ENCODE measurements around the gene VTI1A. TPM values are rescaled to one million over a fixed set of nuclear protein-coding genes. Genes with fewer than 3 reads are reported as not detected.

Gene VTI1A
- polyA plus RNA-seq, 1 of the 3 experiments (the other 2 are of a cell fraction) = 8.3 TPM

DNA sequence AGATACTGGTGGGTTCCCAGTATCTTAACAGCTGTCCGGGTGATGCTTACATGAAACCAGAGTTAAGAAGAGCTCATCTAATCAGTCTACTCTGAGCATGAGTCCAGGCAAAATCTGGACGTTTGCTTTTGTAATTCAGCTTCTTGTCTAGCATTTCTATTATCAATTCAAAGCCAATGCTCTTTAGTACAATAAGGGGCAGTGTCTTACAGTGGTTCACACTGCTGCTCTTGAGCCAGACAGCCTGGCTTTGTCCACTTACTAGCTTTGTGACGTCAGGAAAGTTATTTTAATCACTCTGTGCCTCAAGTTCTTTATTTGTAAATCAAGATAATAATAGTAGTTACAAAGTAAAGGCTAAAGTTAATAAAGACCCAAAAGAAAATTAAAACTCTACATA lies 275.7 kb downstream of the VTI1A start:
- no peak overlapping the region for H3K4me3 ChIP-seq (ENCODE audit: low read depth in 2 of 2, low read length in 1 of 2)
- DNase-seq = no peak
- H3K36me3 ChIP-seq (replicated peaks in 1 of 2; ENCODE audit: control insufficient read depth in 1 of 2, insufficient read depth in 2 of 2, low read length in 1 of 2) = peaks cover 0 to 4% of the 10 kb centered on the region in 2 experiments
- H2AFZ ChIP-seq (ENCODE audit: low read depth) = no peak overlapping the region
- POLR2A ChIA-PET = no interaction called here
- H3K27me3 ChIP-seq (ENCODE audit: insufficient read depth) = no peaks in the 10 kb centered on the region
- no peak overlapping the region for H3K27ac ChIP-seq (ENCODE audit: low read depth in 2 of 2, low read length in 1 of 2)
- no peaks in the 10 kb centered on the region for H3K79me2 ChIP-seq (ENCODE audit: insufficient read depth)
- H3K4me2 ChIP-seq = no peak overlapping the region
- H3K4me1 ChIP-seq (ENCODE audit: control insufficient read depth in 1 of 2, insufficient read depth in 2 of 2, low read depth in 1 of 2, low read length in 1 of 2) = peaks cover 0 to 5% of the 10 kb centered on the region in 2 experiments; a peak in 2 of 4 replicates
- no peak for TF ChIP-seq RXRA (IDR thresholded peaks at IDR 0.05; ENCODE audit: borderline replicate concordance, low read depth)
- H3K9me2 ChIP-seq = no peaks in the 10 kb centered on the region
- H4K20me1 ChIP-seq (ENCODE audit: insufficient read depth) = no peaks in the 10 kb centered on the region
- no peak overlapping the region for H3K9ac ChIP-seq
- CTCF ChIA-PET = interaction anchor here (1.1 to 1.4 kb wide), 2 partner anchors 25 to 41 kb away, joined by 3 read pairs; no protein-coding TSS in a partner anchor
- no peaks in the 10 kb centered on the region for H3K9me3 ChIP-seq
- WGBS (ENCODE audit: low lambda C conversion rate) = 83% methylated on average over 3 of the region's 3 CpGs
- no peaks in the 10 kb centered on the region for H3F3A ChIP-seq (replicated peaks; ENCODE audit: insufficient read depth)

DNA sequence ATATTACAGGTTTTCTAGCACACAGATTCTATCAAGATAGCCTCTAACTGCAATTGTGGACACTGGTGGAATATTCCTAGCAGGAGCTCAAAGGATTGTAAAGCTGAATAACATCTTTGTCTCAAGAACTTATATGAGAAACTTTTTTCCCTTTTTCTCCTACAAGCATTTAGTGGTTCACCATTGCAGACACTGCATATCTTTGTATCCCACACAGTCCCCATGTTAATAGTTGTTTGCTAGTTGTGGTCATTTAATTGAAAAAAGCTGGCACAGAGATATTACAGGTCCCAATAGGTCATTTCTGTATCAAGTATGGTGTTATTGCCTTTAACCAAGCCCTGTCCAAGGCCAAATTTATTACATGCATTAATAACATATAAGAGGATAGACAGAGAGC lies 276.9 kb downstream of the VTI1A start:
- POLR2A ChIA-PET = no interaction called here
- Histone ChIP-seq H3K79me2 (ENCODE audit: insufficient read depth) (no peaks in the 10 kb centered on the region), H4K20me1 (ENCODE audit: insufficient read depth) (no peaks in the 10 kb centered on the region), H3K9me2 (no peaks in the 10 kb centered on the region), H3K9me3 (no peaks in the 10 kb centered on the region), H3K27ac (ENCODE audit: low read depth in 2 of 2, low read length in 1 of 2) (no peak overlapping the region), H3K9ac (no peak overlapping the region), H3K4me3 (ENCODE audit: low read depth in 2 of 2, low read length in 1 of 2) (no peak overlapping the region), H3K36me3 (replicated peaks in 1 of 2; ENCODE audit: control insufficient read depth in 1 of 2, insufficient read depth in 2 of 2, low read length in 1 of 2) (peaks cover 0 to 4% of the 10 kb centered on the region in 2 experiments), H3K27me3 (ENCODE audit: insufficient read depth) (no peaks in the 10 kb centered on the region), H3K4me2 (no peak overlapping the region), H3K4me1 (ENCODE audit: control insufficient read depth in 1 of 2, insufficient read depth in 2 of 2, low read depth in 1 of 2, low read length in 1 of 2) (peaks cover 0 to 5% of the 10 kb centered on the region in 2 experiments; a peak in 2 of 4 replicates), H3F3A (replicated peaks; ENCODE audit: insufficient read depth) (no peaks in the 10 kb centered on the region), H2AFZ (ENCODE audit: low read depth) (no peak overlapping the region)
- CTCF ChIA-PET = interaction anchor here (1.2 kb wide), 1 partner anchor 376 kb away, joined by 3 read pairs; no protein-coding TSS in a partner anchor
- no peak for TF ChIP-seq TAF1 (IDR thresholded peaks at IDR 0.05; ENCODE audit: borderline replicate concordance, low read depth, low read length)
- TF ChIP-seq TEAD4 (IDR thresholded peaks at IDR 0.05; ENCODE audit: borderline replicate concordance, insufficient read depth) = no peak
- TF ChIP-seq MXI1 (IDR thresholded peaks at IDR 0.05; ENCODE audit: low read depth, low read length) = no peak
- no peak for TF ChIP-seq EZH2phosphoT487 (IDR thresholded peaks at IDR 0.05; ENCODE audit: borderline replicate concordance, low read depth)
- TF ChIP-seq FOXJ3 (CRISPR knock-in tag; IDR thresholded peaks at IDR 0.05) = no peak
- TF ChIP-seq SIN3A (IDR thresholded peaks at IDR 0.05; ENCODE audit: borderline replicate concordance, low read depth, low read length) = no peak
- no peak for TF ChIP-seq NFIC (IDR thresholded peaks at IDR 0.05; ENCODE audit: borderline replicate concordance)
- TF ChIP-seq EP300 (IDR thresholded peaks at IDR 0.05; ENCODE audit: borderline replicate concordance in 1 of 2, low read depth in 1 of 2, low read length in 1 of 2) = no peak
- TF ChIP-seq, protein P1, sequence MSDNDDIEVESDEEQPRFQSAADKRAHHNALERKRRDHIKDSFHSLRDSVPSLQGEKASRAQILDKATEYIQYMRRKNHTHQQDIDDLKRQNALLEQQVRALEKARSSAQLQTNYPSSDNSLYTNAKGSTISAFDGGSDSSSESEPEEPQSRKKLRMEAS (IDR thresholded peaks at IDR 0.05; ENCODE audit: low read depth) = no peak
- TF ChIP-seq NRF1 (IDR thresholded peaks at IDR 0.05; ENCODE audit: low read depth, low read length) = no peak
- no peak for TF ChIP-seq SMC3 (IDR thresholded peaks at IDR 0.05; ENCODE audit: low read depth, low read length)
- TF ChIP-seq, protein P2, sequence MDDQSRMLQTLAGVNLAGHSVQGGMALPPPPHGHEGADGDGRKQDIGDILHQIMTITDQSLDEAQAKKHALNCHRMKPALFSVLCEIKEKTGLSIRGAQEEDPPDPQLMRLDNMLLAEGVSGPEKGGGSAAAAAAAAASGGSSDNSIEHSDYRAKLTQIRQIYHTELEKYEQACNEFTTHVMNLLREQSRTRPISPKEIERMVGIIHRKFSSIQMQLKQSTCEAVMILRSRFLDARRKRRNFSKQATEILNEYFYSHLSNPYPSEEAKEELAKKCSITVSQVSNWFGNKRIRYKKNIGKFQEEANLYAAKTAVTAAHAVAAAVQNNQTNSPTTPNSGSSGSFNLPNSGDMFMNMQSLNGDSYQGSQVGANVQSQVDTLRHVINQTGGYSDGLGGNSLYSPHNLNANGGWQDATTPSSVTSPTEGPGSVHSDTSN (IDR thresholded peaks at IDR 0.05) = no peak
- TF ChIP-seq POLR2AphosphoS5 (IDR thresholded peaks at IDR 0.05; ENCODE audit: low read depth, low read length) = no peak
- TF ChIP-seq FOXM1 (IDR thresholded peaks at IDR 0.05; ENCODE audit: low read depth) = no peak
- DNase-seq = no peak
